K562 (cell line): ENCODE measurements around the gene CCR7. TPM values are rescaled to one million over a fixed set of nuclear protein-coding genes. Genes with fewer than 3 reads are reported as not detected.
A peak's percentile ranks its signal among the peaks of the same experiment; 100 is the strongest.

Experiments used
- ARID2 ChIP-seq: fragments of 450-650 bp; IDR thresholded peaks from 2 replicates; pipeline ENCODE4 v1.6.1; 2017; ENCODE audit warnings: antibody characterized with exemption, mild to moderate bottlenecking
- C11orf30 ChIP-seq: fragments of 450-650 bp; IDR thresholded peaks from 2 replicates; pipeline ENCODE4 v1.6.1; 2016; ENCODE audit warnings: low read depth, mild to moderate bottlenecking
- DPF2 ChIP-seq: fragments of 450-650 bp; IDR thresholded peaks from 2 replicates; pipeline ENCODE4 v1.6.1; 2016
- FIP1L1 ChIP-seq: fragments of 200-400 bp; formaldehyde crosslinking; IDR thresholded peaks from 2 replicates; pipeline ENCODE4 v1.6.1; 2018; ENCODE audit warnings: mild to moderate bottlenecking, low read depth, low read length; ENCODE audit not compliant: poor library complexity, severe bottlenecking
- FOSL1 ChIP-seq: fragments of 200-800 bp; sonication (Bioruptor generic); conservative IDR thresholded peaks from 2 replicates; pipeline ENCODE4 v1.6.1; 2016; ENCODE audit warnings: missing genetic modification characterization, missing compliant biosample characterization
- HNRNPK ChIP-seq: fragments of 200-400 bp; formaldehyde crosslinking; IDR thresholded peaks from one replicate; pipeline ENCODE4 v1.6.1; 2018; ENCODE audit warnings: mild to moderate bottlenecking, low read depth, low read length; ENCODE audit not compliant: poor library complexity, severe bottlenecking
- HNRNPLL ChIP-seq: fragments of 200-400 bp; formaldehyde crosslinking; IDR thresholded peaks from 2 replicates; pipeline ENCODE4 v1.6.1; 2017; ENCODE audit warnings: low read length, low read depth, mild to moderate bottlenecking; ENCODE audit not compliant: poor library complexity, severe bottlenecking
- NCOA1 ChIP-seq: fragments of 450-650 bp; IDR thresholded peaks from 2 replicates; pipeline ENCODE4 v1.6.1; 2016; ENCODE audit warnings: low read depth
- NR4A1 ChIP-seq, 2 experiments: fragments of 250-450 bp in 1 of 2; fragments of 450-650 bp in 1 of 2; sonication (Bioruptor Pico) in 1 of 2; IDR thresholded peaks; 2 replicates each; pipeline versions ENCODE4 v1.4.0 to v1.6.1; 2016 to 2020; ENCODE audit warnings: mild to moderate bottlenecking in 2 of 2, missing compliant biosample characterization in 1 of 2, missing genetic modification characterization in 1 of 2, moderate library complexity in 1 of 2
- POLR2AphosphoS5 ChIP-seq: IDR thresholded peaks from 2 replicates; pipeline ENCODE4 v1.6.1; 2011; ENCODE audit warnings: mild to moderate bottlenecking, low read depth, low read length, moderate library complexity; ENCODE audit not compliant: control insufficient read depth, insufficient read depth
- PYGO2 ChIP-seq: fragments of 450-650 bp; IDR thresholded peaks from 2 replicates; pipeline ENCODE4 v1.6.1; 2016; ENCODE audit warnings: mild to moderate bottlenecking, missing genetic modification characterization, moderate library complexity, missing compliant biosample characterization
- RNF2 ChIP-seq: sonication (generic); IDR thresholded peaks from 2 replicates; pipeline ENCODE4 v1.6.1; 2016
- SAP30 ChIP-seq: fragments of 200-600 bp; sonication (generic); IDR thresholded peaks from 2 replicates; pipeline ENCODE4 v1.6.1; 2012; ENCODE audit warnings: borderline replicate concordance, low read depth, mild to moderate bottlenecking, moderate library complexity, low read length, control low read depth, inconsistent platforms; ENCODE audit not compliant: insufficient read depth, poor library complexity, severe bottlenecking
- WHSC1 ChIP-seq: IDR thresholded peaks from one replicate; pipeline ENCODE4 v1.6.1; 2012; ENCODE audit warnings: low read length, control low read depth, inconsistent platforms
- ZNF134 ChIP-seq: fragments of 250-450 bp; sonication (Bioruptor Pico); conservative IDR thresholded peaks from 2 replicates; pipeline ENCODE4 v1.4.0; 2020
- ZNF175 ChIP-seq: fragments of 200-800 bp; sonication (Bioruptor generic); IDR thresholded peaks from 2 replicates; pipeline ENCODE4 v1.6.1; 2016; ENCODE audit warnings: low read depth, mild to moderate bottlenecking, missing genetic modification characterization, missing compliant biosample characterization
- ZNF445 ChIP-seq: fragments of 250-450 bp; sonication (Bioruptor Pico); IDR thresholded peaks from 2 replicates; pipeline ENCODE4 v1.4.0; 2020; ENCODE audit warnings: low read depth, mild to moderate bottlenecking, moderate library complexity
- ZNF778 ChIP-seq: fragments of 450-650 bp; formaldehyde crosslinking; IDR thresholded peaks from 2 replicates; pipeline ENCODE4 v1.4.0; 2020; ENCODE audit warnings: mild to moderate bottlenecking, moderate library complexity
- polyA plus RNA-seq, 8 experiments: library from polyadenylated mRNA; depleted of rRNA in 4 of 8; stranded (reverse) in 5 of 8; unstranded in 3 of 8; fragments of >200 nt; fragmentation: Nextera tagmentation in 2 of 8; fragmentation: Illumina TruSeq in 1 of 8; extraction: Ambion mirVana in 2 of 8; extraction: Trizol in 1 of 8; gene quantifications; 2 replicates each; pipeline versions ENCODE4 v1.2.1 to v1.2.3, GENCODE V29; 2011 to 2014; ENCODE audit warnings: inconsistent platforms in 1 of 8, missing spikeins in 1 of 8
- total RNA-seq, 7 experiments: library from RNA; depleted of rRNA in 6 of 7; stranded (reverse); fragments of >200 nt in 6 of 7; fragmentation: Illumina TruSeq in 2 of 7; extraction: Trizol in 2 of 7; gene quantifications; 2 replicates each; pipeline versions ENCODE4 v1.2.1 to v1.2.3, GENCODE V29; 2011 to 2021; ENCODE audit warnings: low replicate concordance in 1 of 7
- TF ChIP-seq, protein P1 (sequence below), 2 experiments: fragments of 450-650 bp in 1 of 2; IDR thresholded peaks; 2 replicates each; pipeline ENCODE4 v1.6.1; 2011 to 2017; ENCODE audit warnings: low read depth in 2 of 2, antibody characterized with exemption in 1 of 2, borderline replicate concordance in 1 of 2, low read length in 1 of 2, mild to moderate bottlenecking in 1 of 2, mixed read lengths in 1 of 2; ENCODE audit not compliant: control insufficient read depth in 1 of 2
- TF ChIP-seq, protein P2 (sequence below): sonication (generic); formaldehyde crosslinking; IDR thresholded peaks from 2 replicates; pipeline ENCODE4 v1.8.1; 2022; ENCODE audit warnings: missing genetic modification reagents
- TF ChIP-seq, protein P3 (sequence below): fragments of 200-800 bp; sonication (Bioruptor generic); IDR thresholded peaks from 2 replicates; pipeline ENCODE4 v1.6.1; 2017; ENCODE audit warnings: missing genetic modification characterization, missing compliant biosample characterization

CCR7 gene
- total and polyA plus RNA-seq, 9 of the 15 experiments (the other 6 are each of a cell fraction or from before 2014, with no cell fraction given), result 0.14 to 1.4 (median 0.56) TPM

DNA sequence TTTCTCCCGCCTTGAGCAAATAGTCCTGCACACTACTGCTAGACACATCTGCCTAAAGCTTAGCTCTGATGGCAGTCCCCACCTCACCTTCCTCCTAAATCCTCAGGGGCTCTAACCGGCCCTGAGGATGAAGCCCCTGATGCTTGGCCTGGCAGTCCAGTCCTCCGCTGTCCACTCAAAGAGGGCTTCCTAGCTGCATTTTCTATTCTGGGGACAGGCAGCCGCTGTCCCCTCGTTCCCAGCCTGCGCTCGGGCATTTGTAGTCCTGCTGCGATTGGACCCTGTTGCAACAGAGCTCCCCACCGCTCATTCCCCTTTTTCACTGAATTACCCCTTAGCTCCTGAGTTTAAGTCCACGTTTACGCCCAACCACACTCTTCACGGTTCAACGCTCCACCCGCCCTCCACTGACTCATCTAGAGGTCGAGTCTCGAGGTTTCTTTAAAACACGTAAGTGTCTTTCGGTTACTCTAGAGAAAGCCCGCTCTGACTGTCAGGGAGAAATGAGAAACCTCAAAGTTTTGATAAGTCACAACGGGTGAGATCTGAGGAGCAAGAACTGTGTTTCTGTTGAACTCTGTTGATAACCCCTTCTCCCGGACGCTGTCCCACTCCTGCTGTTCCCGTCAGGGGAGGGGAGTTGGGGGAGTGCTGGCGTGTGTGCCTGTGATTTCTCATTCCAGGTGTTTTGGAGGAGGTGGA is 4.5 kb downstream of the CCR7 start (continued):
- TF ChIP-seq, protein P1, sequence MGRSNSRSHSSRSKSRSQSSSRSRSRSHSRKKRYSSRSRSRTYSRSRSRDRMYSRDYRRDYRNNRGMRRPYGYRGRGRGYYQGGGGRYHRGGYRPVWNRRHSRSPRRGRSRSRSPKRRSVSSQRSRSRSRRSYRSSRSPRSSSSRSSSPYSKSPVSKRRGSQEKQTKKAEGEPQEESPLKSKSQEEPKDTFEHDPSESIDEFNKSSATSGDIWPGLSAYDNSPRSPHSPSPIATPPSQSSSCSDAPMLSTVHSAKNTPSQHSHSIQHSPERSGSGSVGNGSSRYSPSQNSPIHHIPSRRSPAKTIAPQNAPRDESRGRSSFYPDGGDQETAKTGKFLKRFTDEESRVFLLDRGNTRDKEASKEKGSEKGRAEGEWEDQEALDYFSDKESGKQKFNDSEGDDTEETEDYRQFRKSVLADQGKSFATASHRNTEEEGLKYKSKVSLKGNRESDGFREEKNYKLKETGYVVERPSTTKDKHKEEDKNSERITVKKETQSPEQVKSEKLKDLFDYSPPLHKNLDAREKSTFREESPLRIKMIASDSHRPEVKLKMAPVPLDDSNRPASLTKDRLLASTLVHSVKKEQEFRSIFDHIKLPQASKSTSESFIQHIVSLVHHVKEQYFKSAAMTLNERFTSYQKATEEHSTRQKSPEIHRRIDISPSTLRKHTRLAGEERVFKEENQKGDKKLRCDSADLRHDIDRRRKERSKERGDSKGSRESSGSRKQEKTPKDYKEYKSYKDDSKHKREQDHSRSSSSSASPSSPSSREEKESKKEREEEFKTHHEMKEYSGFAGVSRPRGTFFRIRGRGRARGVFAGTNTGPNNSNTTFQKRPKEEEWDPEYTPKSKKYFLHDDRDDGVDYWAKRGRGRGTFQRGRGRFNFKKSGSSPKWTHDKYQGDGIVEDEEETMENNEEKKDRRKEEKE (IDR thresholded peaks at IDR 0.05; ENCODE audit: borderline replicate concordance in 1 of 2, control insufficient read depth in 1 of 2, low read depth in 2 of 2, low read length in 1 of 2), result no peak
- TF ChIP-seq ARID2, result no peak
- TF ChIP-seq NCOA1, result no peak
- TF ChIP-seq NR4A1 (CRISPR knock-in tag; IDR thresholded peaks at IDR 0.05), result no peak
- TF ChIP-seq NR4A1 (tag; IDR thresholded peaks at IDR 0.05), result no peak
- no peak for TF ChIP-seq FIP1L1
- no peak for TF ChIP-seq RNF2
- no peak for TF ChIP-seq ZNF445 (CRISPR knock-in tag)
- peak; percentile 59 for TF ChIP-seq DPF2
- no peak for TF ChIP-seq POLR2AphosphoS5
- no peak for TF ChIP-seq HNRNPK
- TF ChIP-seq C11orf30, result no peak
- TF ChIP-seq, protein P2, sequence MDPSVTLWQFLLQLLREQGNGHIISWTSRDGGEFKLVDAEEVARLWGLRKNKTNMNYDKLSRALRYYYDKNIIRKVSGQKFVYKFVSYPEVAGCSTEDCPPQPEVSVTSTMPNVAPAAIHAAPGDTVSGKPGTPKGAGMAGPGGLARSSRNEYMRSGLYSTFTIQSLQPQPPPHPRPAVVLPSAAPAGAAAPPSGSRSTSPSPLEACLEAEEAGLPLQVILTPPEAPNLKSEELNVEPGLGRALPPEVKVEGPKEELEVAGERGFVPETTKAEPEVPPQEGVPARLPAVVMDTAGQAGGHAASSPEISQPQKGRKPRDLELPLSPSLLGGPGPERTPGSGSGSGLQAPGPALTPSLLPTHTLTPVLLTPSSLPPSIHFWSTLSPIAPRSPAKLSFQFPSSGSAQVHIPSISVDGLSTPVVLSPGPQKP (CRISPR knock-in tag), result no peak
- no peak for TF ChIP-seq HNRNPLL
- no peak for TF ChIP-seq PYGO2 (tag)
- no peak for TF ChIP-seq ZNF134 (CRISPR knock-in tag)
- TF ChIP-seq ZNF778, result no peak
- 0 out of 2 replicates have a peak, but pooled peaks have one; percentile 14 for TF ChIP-seq ZNF175 (CRISPR knock-in tag)
- TF ChIP-seq, protein P3, sequence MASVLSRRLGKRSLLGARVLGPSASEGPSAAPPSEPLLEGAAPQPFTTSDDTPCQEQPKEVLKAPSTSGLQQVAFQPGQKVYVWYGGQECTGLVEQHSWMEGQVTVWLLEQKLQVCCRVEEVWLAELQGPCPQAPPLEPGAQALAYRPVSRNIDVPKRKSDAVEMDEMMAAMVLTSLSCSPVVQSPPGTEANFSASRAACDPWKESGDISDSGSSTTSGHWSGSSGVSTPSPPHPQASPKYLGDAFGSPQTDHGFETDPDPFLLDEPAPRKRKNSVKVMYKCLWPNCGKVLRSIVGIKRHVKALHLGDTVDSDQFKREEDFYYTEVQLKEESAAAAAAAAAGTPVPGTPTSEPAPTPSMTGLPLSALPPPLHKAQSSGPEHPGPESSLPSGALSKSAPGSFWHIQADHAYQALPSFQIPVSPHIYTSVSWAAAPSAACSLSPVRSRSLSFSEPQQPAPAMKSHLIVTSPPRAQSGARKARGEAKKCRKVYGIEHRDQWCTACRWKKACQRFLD (CRISPR knock-in tag), result no peak
- no peak for TF ChIP-seq SAP30
- peak; percentile 89 for TF ChIP-seq FOSL1
- TF ChIP-seq WHSC1, result no peak
